HepG2 (cell line): ENCODE measurements around the gene B9D2. TPM values are rescaled to one million over a fixed set of nuclear protein-coding genes. Genes with fewer than 3 reads are reported as not detected.

Source experiments
- ATAC-seq: fragments of 200-7000 bp; cut with Tn5 transposase; 3 replicates; pipeline ENCODE4 v1.9.1; 2020; ENCODE audit warnings: mild to moderate bottlenecking, moderate library complexity
- BruUV-seq: library from RNA; stranded (reverse); fragments of 400-500 nt; replicated peaks from 2 replicates; lab custom pipeline; 2021; lab: Mats Ljungman, UMichigan
- CTCF ChIA-PET: fragments of 300-600 bp; formaldehyde crosslinking; extraction: SDS; loops from one replicate; lab custom pipeline; 2021; ENCODE audit warnings: low total read pairs, inconsistent platforms, low intra/inter-chr PET ratio; lab: Yijun Ruan, JAX
- POLR2A ChIA-PET: fragments of 350-600 bp; sonication (Branson Sonifier 250); formaldehyde crosslinking; loops from one replicate; lab custom pipeline; 2020; ENCODE audit warnings: antibody characterized with exemption, inconsistent platforms; lab: Yijun Ruan, JAX
- DNase-seq: peaks from one replicate; pipeline ENCODE4 v3.0.0-alpha.2; 2015; ENCODE audit warnings: low spot score
- FAIRE-seq: peaks from 3 replicates; lab custom pipeline; 2011; peaks lifted over from hg19 to GRCh38; lab: Jason Lieb, UNC
- H2AFZ ChIP-seq: one replicate; pipeline ENCODE4 v1.6.1; 2011; ENCODE audit warnings: low read length, inconsistent platforms
- H3K27ac ChIP-seq: fragments of 300-600 bp; 3 replicates; pipeline ENCODE4 v1.8.0; 2011; ENCODE audit warnings: mixed run types, mild to moderate bottlenecking, mixed read lengths, low read length, inconsistent platforms; ENCODE audit not compliant: insufficient read depth; ENCODE audit errors: extremely low read length
- H3K27me3 ChIP-seq, 2 experiments: fragments of 200-600 bp in 1 of 2; 2 replicates in 1 of 2; 3 replicates in 1 of 2; pipeline versions ENCODE4 v1.6.0 to v1.8.0; 2011; ENCODE audit warnings: low read length in 2 of 2, mild to moderate bottlenecking in 2 of 2, moderate library complexity in 2 of 2, inconsistent platforms in 1 of 2; ENCODE audit not compliant: insufficient read depth in 2 of 2, control insufficient read depth in 1 of 2
- H3K36me3 ChIP-seq, 2 experiments: fragments of 200-600 bp in 1 of 2; replicated peaks in 1 of 2; 2 replicates in 1 of 2; 3 replicates in 1 of 2; pipeline versions ENCODE4 v1.5.1 to v1.8.0; 2011; ENCODE audit warnings: low read length in 2 of 2, inconsistent platforms in 1 of 2; ENCODE audit not compliant: insufficient read depth in 2 of 2, control insufficient read depth in 1 of 2
- H3K4me1 ChIP-seq: 2 replicates; pipeline ENCODE4 v1.5.1; 2012; ENCODE audit warnings: low read length, inconsistent platforms; ENCODE audit not compliant: insufficient read depth
- H3K4me2 ChIP-seq: 2 replicates; pipeline ENCODE4 v1.6.0; 2011; ENCODE audit warnings: low read depth, low read length, inconsistent platforms
- H3K4me3 ChIP-seq, 3 experiments: fragments of 200-600 bp in 1 of 3; sonication (generic), shearing (Covaris generic) in 1 of 3; replicated peaks in 1 of 3; 2 replicates each; pipeline ENCODE4 v1.5.1; 2011 to 2016; ENCODE audit warnings: low read length in 3 of 3, inconsistent platforms in 2 of 3, low read depth in 2 of 3, mild to moderate bottlenecking in 2 of 3, control low read depth in 1 of 3, mixed read lengths in 1 of 3; ENCODE audit not compliant: insufficient read depth in 1 of 3
- H3K79me2 ChIP-seq: one replicate; pipeline ENCODE4 v1.6.1; 2011; ENCODE audit warnings: low read length, inconsistent platforms; ENCODE audit not compliant: insufficient read depth
- H3K9ac ChIP-seq: 2 replicates; pipeline ENCODE4 v1.6.0; 2011; ENCODE audit warnings: mild to moderate bottlenecking, low read depth, low read length, inconsistent platforms; ENCODE audit not compliant: insufficient read depth
- H3K9me3 ChIP-seq: 2 replicates; pipeline ENCODE4 v1.5.1; 2012; ENCODE audit warnings: mild to moderate bottlenecking, low read length
- H4K20me1 ChIP-seq: 2 replicates; pipeline ENCODE4 v1.6.0; 2011; ENCODE audit warnings: inconsistent platforms, mild to moderate bottlenecking, low read length, moderate library complexity; ENCODE audit not compliant: insufficient read depth
- ARID2 ChIP-seq: sonication (generic); formaldehyde crosslinking; IDR thresholded peaks from 2 replicates; pipeline ENCODE4 v1.8.1; 2022; ENCODE audit warnings: mild to moderate bottlenecking, missing genetic modification reagents, borderline replicate concordance
- MXI1 ChIP-seq: IDR thresholded peaks from 3 replicates; pipeline ENCODE4 v1.6.1; 2012; ENCODE audit warnings: low read depth, low read length, inconsistent platforms, borderline replicate concordance
- PHF8 ChIP-seq: sonication (generic); formaldehyde crosslinking; IDR thresholded peaks from 2 replicates; pipeline ENCODE4 v1.5.0; 2020; ENCODE audit warnings: missing genetic modification reagents
- SAP130 ChIP-seq: IDR thresholded peaks from 2 replicates; pipeline ENCODE4 v1.6.1; 2016; ENCODE audit warnings: low read depth
- SATB2 ChIP-seq: sonication (generic); formaldehyde crosslinking; IDR thresholded peaks from 2 replicates; pipeline ENCODE4 v1.5.0; 2020; ENCODE audit warnings: missing genetic modification reagents
- SP4 ChIP-seq: sonication (generic); formaldehyde crosslinking; IDR thresholded peaks from 2 replicates; pipeline ENCODE4 v1.8.1; 2023; ENCODE audit warnings: mild to moderate bottlenecking, missing genetic modification reagents
- TRIM24 ChIP-seq: sonication (generic); formaldehyde crosslinking; IDR thresholded peaks from 2 replicates; pipeline ENCODE4 v1.8.0; 2022; ENCODE audit warnings: mild to moderate bottlenecking, missing genetic modification reagents
- ZBTB38 ChIP-seq: sonication (generic); formaldehyde crosslinking; IDR thresholded peaks from 2 replicates; pipeline ENCODE4 v1.5.1; 2020; ENCODE audit warnings: mild to moderate bottlenecking, missing genetic modification reagents
- ZMAT3 ChIP-seq: sonication (generic); formaldehyde crosslinking; conservative IDR thresholded peaks from 2 replicates; pipeline ENCODE4 v1.7.0; 2021; ENCODE audit warnings: missing genetic modification reagents
- ZNF143 ChIP-seq: sonication (generic); formaldehyde crosslinking; IDR thresholded peaks from 2 replicates; pipeline ENCODE4 v1.4.0; 2020; ENCODE audit warnings: missing genetic modification reagents
- ZNF614 ChIP-seq: IDR thresholded peaks from 2 replicates; pipeline ENCODE4 v1.6.1; 2018; ENCODE audit warnings: missing biosample characterization, missing genetic modification reagents, inconsistent platforms, borderline replicate concordance
- ZNF772 ChIP-seq: sonication (generic); formaldehyde crosslinking; IDR thresholded peaks from 2 replicates; pipeline ENCODE4 v1.5.0; 2020; ENCODE audit warnings: mild to moderate bottlenecking, missing genetic modification reagents
- WGBS: methylation state at CpG from one replicate; pipeline ENCODE4 v1.1.6; 2017; ENCODE audit warnings: low lambda C conversion rate; 5-methylcytosine and 5-hydroxymethylcytosine counted together
- in situ Hi-C: cut with HindIII; loops from 2 replicates; pipeline ENCODE4 v1.10.0; 2017; ENCODE audit warnings: low pct_unique_long_range_greater_than_20kb; ENCODE audit not compliant: extremely low pct_ligation_motif_present
- intact Hi-C: fragments of 100-400 bp; cut with micrococcal nuclease; formaldehyde crosslinking; loops from one replicate; pipeline ENCODE4 v1.10.0; 2022; ENCODE audit not compliant: unreplicated experiment
- polyA plus RNA-seq, 8 experiments: library from polyadenylated mRNA; depleted of rRNA in 3 of 8; stranded (reverse) in 7 of 8; unstranded in 1 of 8; fragments of >200 nt; fragmentation: Illumina TruSeq in 4 of 8; extraction: Trizol in 4 of 8; gene quantifications; 2 replicates each; pipeline versions ENCODE4 v1.2.1 to v1.2.3, GENCODE V29; 2011 to 2016; ENCODE audit warnings: low read depth in 4 of 8, missing spikeins in 1 of 8, mixed read lengths in 1 of 8; ENCODE audit not compliant: insufficient read depth in 1 of 8
- total RNA-seq, 5 experiments: library from RNA; depleted of rRNA; stranded (reverse); fragments of >200 nt; fragmentation: Illumina TruSeq; extraction: Trizol; gene quantifications; 2 replicates each; pipeline ENCODE4 v1.2.3, GENCODE V29; 2016; ENCODE audit warnings: low read depth in 1 of 5
- TF ChIP-seq, protein P1 (sequence below): sonication (generic); formaldehyde crosslinking; IDR thresholded peaks from 2 replicates; pipeline ENCODE4 v1.5.1; 2020; ENCODE audit warnings: mild to moderate bottlenecking, missing genetic modification reagents, moderate library complexity
- TF ChIP-seq, protein P2 (sequence below): sonication (generic); formaldehyde crosslinking; IDR thresholded peaks from 2 replicates; pipeline ENCODE4 v1.8.1; 2022; ENCODE audit warnings: low read depth, mild to moderate bottlenecking, missing genetic modification reagents

B9D2 gene
- total and polyA plus RNA-seq, 2 of the 13 experiments (the other 11 are each of a cell fraction or from before 2014, with no cell fraction given), result 3.1 to 4.4 TPM

DNA sequence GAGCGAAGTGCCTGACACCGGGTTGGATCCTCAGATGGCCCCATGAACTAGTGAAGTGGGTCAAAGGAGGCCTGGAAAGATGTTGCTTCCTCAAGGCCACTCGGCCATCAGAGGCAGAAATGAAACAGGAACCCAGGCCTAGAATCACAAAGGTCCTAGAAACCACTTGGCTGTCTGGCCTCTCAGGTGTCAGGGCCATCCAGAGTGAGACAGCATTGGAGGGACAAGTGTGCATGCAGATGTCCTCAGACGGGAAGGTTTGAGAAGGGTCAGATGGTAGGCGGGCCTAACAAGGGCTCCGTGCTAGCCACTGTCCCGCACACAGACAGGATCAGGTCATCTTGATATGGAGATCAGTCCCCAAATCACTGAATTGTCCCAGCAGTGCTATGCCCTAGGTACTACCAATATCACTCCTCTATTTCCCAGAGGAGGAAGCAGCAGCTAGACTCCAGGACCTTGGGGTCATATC, 39.7 kb downstream of the B9D2 start:
- ATAC-seq, result peak; percentile 0; the same call in 1 of the 3 replicates
- BruUV-seq, result TSS peak; percentile 42
- Histone ChIP-seq H3K9ac (peak overlapping the region; percentile 72), H3K4me3 (peak overlapping the region in 1 of 3 experiments; percentile 69; a peak in 2 of 6 replicates), H3K27ac (peak overlapping the region; percentile 74), H2AFZ (no peak overlapping the region), H3K36me3 (peaks cover 9 to 22% of the 10 kb centered on the region in 2 experiments; a peak in 4 of 5 replicates), H3K79me2 (peaks cover 2% of the 10 kb centered on the region), H3K4me1 (peaks cover 78% of the 10 kb centered on the region), H3K4me2 (peak overlapping the region; percentile 77), H3K27me3 (no peaks in the 10 kb centered on the region), H4K20me1 (no peaks in the 10 kb centered on the region), H3K9me3 (no peaks in the 10 kb centered on the region)
- intact Hi-C loops (loop anchor here (2.0 kb wide), 1 partner anchor 29 kb away; the partner anchor contains the start of gene TGFB1), in situ Hi-C loops (no loop called here)
- WGBS, result 38% methylated on average over 2 of the region's 7 CpGs
- no peak for DNase-seq
- TF ChIP-seq, protein P1, sequence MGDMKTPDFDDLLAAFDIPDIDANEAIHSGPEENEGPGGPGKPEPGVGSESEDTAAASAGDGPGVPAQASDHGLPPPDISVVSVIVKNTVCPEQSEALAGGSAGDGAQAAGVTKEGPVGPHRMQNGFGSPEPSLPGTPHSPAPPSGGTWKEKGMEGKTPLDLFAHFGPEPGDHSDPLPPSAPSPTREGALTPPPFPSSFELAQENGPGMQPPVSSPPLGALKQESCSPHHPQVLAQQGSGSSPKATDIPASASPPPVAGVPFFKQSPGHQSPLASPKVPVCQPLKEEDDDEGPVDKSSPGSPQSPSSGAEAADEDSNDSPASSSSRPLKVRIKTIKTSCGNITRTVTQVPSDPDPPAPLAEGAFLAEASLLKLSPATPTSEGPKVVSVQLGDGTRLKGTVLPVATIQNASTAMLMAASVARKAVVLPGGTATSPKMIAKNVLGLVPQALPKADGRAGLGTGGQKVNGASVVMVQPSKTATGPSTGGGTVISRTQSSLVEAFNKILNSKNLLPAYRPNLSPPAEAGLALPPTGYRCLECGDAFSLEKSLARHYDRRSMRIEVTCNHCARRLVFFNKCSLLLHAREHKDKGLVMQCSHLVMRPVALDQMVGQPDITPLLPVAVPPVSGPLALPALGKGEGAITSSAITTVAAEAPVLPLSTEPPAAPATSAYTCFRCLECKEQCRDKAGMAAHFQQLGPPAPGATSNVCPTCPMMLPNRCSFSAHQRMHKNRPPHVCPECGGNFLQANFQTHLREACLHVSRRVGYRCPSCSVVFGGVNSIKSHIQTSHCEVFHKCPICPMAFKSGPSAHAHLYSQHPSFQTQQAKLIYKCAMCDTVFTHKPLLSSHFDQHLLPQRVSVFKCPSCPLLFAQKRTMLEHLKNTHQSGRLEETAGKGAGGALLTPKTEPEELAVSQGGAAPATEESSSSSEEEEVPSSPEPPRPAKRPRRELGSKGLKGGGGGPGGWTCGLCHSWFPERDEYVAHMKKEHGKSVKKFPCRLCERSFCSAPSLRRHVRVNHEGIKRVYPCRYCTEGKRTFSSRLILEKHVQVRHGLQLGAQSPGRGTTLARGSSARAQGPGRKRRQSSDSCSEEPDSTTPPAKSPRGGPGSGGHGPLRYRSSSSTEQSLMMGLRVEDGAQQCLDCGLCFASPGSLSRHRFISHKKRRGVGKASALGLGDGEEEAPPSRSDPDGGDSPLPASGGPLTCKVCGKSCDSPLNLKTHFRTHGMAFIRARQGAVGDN, result no peak
- TF ChIP-seq SP4 (CRISPR knock-in tag), result 0 out of 2 replicates have a peak, but pooled peaks have one; percentile 10
- no peak for TF ChIP-seq MXI1
- 0 out of 2 replicates have a peak, but pooled peaks have one; percentile 49 for TF ChIP-seq ARID2 (CRISPR knock-in tag)
- TF ChIP-seq TRIM24 (CRISPR knock-in tag), result no peak
- peak; percentile 2; the same call in 1 of the 2 replicates for TF ChIP-seq ZNF143
- 0 out of 2 replicates have a peak, but pooled peaks have one; percentile 5 for TF ChIP-seq ZBTB38 (CRISPR knock-in tag)
- peak; percentile 2; the same call in 1 of the 2 replicates for TF ChIP-seq PHF8 (CRISPR knock-in tag)
- TF ChIP-seq SATB2 (CRISPR knock-in tag), result no peak
- no peak for TF ChIP-seq ZNF772
- TF ChIP-seq, protein P2, sequence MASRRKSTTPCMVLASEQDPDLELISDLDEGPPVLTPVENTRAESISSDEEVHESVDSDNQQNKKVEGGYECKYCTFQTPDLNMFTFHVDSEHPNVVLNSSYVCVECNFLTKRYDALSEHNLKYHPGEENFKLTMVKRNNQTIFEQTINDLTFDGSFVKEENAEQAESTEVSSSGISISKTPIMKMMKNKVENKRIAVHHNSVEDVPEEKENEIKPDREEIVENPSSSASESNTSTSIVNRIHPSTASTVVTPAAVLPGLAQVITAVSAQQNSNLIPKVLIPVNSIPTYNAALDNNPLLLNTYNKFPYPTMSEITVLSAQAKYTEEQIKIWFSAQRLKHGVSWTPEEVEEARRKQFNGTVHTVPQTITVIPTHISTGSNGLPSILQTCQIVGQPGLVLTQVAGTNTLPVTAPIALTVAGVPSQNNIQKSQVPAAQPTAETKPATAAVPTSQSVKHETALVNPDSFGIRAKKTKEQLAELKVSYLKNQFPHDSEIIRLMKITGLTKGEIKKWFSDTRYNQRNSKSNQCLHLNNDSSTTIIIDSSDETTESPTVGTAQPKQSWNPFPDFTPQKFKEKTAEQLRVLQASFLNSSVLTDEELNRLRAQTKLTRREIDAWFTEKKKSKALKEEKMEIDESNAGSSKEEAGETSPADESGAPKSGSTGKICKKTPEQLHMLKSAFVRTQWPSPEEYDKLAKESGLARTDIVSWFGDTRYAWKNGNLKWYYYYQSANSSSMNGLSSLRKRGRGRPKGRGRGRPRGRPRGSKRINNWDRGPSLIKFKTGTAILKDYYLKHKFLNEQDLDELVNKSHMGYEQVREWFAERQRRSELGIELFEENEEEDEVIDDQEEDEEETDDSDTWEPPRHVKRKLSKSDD, result no peak
- TF ChIP-seq ZNF614 (CRISPR knock-in tag), result no peak
- TF ChIP-seq SAP130, result no peak
- no peak for TF ChIP-seq ZMAT3
- CTCF ChIA-PET, result no interaction called here
- POLR2A ChIA-PET, result interaction anchor here (0.6 to 6.2 kb wide), 9 partner anchors 14 to 115 kb away, joined by 3 to 73 read pairs (median 10); partner anchors contain the start of genes B3GNT8, B9D2, CCDC97 and HNRNPUL1
- peak; percentile 15 for FAIRE-seq
